OCI-LY7 (cell line): Measurements from ENCODE around the gene DOP1A.

Source experiments
- CTCF ChIP-seq: fragments of 200-600 bp; sonication (generic); conservative IDR thresholded peaks from 2 replicates; pipeline ENCODE4 v1.5.1; 2014; ENCODE audit warnings: mild to moderate bottlenecking, antibody characterized with exemption, low read length, moderate library complexity, mixed read lengths
- EZH2phosphoT487 ChIP-seq: fragments of 200-600 bp; sonication (generic); IDR thresholded peaks from 2 replicates; pipeline ENCODE4 v1.6.1; 2018; ENCODE audit warnings: low read depth, borderline replicate concordance, mild to moderate bottlenecking, mixed run types, antibody characterized with exemption, low read length, moderate library complexity, mixed read lengths

DNA sequence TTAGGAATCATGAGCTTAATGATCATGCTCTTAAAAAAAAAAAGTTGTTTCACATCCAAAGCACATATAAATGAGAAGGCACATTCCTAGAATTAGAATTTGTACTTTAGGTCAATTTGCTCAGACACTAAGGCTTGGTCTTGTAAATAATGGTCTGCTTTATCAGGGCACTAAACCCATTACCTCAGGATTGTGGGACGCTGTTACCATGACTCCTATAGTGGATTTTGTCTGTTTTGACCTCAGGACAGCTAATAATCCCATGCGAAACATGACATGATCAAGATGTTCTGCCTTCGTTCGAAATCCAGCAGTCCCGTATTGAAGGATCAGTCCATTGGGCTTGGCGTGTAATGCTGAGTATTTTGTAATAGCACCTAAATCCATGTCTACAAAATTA lies 123.2 kb downstream of the DOP1A start:
- no peak for TF ChIP-seq CTCF
- TF ChIP-seq EZH2phosphoT487 = no peak
